GM12873 (cell line): Measurements from ENCODE around the gene OR6C76.

Experiments
- TF ChIP-seq, protein P1 (sequence below): IDR thresholded peaks from 2 replicates; pipeline ENCODE4 v1.5.1; 2012; ENCODE audit warnings: low read depth, mild to moderate bottlenecking, moderate library complexity, low read length, control low read depth; ENCODE audit not compliant: insufficient read depth; ENCODE audit errors: missing control alignments

Gene OR6C76

DNA sequence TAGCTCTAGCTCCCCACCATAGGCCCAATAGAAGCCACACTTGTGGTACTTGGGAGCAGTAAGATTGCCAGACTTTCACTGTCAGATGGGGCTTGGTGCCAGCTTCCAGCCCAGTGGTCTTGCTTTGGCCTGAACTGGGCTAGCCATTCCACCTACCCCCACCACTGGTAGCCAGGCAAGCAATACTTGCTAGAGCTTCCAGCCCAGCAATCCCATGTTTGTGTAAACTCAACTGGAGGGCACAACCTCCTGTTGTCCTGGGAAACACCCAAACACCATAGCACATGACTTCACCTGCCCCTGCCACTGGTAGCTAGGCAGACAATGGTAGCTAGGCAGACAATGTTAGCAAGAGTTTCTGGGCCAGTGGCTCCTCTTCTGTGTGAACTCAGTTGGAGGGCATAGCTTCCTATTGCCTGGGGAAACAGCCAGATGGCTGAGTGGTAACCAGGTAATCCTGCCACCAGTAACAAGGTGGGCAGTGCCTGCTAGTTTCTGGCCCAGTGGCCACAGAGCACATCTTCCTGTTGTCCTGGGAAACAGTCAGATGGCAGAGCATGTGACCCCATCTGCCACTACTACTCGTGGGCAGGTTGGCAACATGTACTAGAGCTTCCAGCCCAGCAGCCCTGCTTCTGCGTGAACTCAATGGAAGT, 5.6 kb upstream of the OR6C76 start:
- TF ChIP-seq, protein P1, sequence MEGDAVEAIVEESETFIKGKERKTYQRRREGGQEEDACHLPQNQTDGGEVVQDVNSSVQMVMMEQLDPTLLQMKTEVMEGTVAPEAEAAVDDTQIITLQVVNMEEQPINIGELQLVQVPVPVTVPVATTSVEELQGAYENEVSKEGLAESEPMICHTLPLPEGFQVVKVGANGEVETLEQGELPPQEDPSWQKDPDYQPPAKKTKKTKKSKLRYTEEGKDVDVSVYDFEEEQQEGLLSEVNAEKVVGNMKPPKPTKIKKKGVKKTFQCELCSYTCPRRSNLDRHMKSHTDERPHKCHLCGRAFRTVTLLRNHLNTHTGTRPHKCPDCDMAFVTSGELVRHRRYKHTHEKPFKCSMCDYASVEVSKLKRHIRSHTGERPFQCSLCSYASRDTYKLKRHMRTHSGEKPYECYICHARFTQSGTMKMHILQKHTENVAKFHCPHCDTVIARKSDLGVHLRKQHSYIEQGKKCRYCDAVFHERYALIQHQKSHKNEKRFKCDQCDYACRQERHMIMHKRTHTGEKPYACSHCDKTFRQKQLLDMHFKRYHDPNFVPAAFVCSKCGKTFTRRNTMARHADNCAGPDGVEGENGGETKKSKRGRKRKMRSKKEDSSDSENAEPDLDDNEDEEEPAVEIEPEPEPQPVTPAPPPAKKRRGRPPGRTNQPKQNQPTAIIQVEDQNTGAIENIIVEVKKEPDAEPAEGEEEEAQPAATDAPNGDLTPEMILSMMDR = no peak

DNA sequence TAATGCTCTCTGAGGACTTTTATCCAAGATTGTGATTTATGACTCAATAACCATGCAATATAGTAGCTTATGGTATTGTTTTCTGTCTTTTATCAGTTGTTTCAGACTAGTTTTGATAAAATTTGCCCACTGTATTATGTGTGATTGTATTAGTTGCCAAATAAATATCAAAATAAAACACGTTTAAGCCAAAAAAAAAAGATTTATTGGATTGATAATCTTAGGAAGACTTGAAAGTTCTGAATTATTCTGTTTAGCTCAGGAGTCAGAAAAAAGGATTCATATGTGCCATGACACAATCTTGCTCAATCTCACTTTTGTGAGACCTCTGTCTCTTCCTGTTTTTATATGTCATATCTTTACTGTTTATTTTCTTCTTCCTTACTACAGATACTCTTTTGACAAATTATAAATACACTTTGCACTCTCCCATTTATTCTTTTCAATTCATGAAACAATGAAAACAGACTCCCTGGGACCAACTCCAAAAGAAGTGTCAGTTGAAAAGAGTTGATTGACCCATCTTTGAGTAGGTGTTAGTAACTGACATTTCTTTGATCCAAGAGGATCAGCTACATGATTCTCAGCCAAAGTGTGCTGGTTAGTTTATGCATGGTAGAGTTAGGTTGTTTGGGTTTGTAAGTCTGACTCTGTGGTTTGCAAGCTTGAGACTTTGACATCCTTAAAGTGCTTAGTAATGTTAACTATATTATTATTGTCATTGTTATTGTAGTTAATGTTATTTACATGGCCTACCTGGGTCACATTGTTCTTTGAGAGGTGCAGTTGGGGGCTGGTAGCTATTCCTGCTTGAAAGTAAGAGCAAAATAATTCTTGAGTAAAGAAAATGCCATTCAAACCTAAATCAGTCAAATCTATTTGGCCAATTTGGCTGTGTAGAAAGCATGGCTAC, 2.5 kb downstream of the OR6C76 start:
- TF ChIP-seq, protein P1 = no peak

DNA sequence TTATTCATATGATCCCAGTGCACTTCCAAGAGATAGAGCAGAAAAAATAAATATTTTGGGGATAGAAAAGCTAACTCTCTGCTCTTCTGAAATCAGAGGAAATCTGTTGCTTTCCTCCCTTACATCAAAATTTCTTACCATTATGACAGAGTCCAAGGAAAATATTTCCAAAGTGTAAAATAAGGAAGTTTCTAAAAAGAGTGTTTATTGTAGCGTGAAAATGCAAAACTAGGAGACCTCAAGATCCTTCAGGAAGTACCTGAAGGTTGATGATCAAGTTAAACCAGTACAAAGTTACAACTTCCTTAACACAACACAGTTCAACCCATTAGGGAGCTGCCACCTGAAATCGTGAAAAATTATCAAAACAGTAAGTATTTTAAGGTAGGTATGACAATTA, 17.7 kb downstream of the OR6C76 start, which contains the start of gene OR6C2:
Gene OR6C2 (plus strand): TSS at position 301 of the 400 bp plus-strand sequence. CDS start 8,138 bp downstream, outside the sequence.
- TF ChIP-seq, protein P1 = no peak

DNA sequence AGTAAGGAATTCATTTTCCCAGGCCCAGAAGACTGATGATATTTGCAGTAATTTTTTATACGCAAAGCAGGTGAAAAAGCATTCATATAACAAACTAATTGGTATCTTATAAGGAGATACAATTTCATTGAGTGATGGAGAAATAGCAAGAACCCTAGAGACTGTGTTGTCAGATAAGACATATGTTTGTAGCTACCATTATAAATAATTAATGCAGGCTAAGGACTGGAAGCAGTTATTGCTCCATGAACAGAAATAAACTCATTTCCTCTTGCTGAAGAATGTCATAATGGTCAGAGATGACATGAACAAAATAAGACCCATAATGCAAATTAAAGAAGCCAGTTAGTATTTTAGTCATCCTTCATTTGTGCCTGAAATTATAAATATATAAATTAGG, 19.3 kb downstream of the OR6C76 start:
- TF ChIP-seq, protein P1 = no peak

DNA sequence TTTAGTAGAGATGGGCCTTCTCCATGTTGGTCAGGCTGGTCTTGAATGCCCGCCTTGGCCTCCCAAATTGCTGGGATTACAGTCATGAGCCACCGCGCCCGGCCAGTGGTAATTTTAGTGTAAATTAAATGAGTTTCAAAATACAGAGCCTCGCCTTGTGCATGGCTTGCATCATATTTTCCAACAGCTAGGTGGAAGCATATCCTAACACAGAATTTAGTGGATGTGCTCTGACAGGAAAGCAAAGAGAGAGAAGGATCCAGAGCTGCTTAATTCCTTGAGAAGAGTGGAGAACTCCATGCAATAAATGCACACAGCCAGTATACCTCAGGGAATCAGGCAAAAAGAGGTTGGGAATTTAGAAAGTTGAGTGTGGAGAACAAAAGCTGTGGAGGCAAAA, 20.3 kb downstream of the OR6C76 start:
- TF ChIP-seq, protein P1 = no peak

DNA sequence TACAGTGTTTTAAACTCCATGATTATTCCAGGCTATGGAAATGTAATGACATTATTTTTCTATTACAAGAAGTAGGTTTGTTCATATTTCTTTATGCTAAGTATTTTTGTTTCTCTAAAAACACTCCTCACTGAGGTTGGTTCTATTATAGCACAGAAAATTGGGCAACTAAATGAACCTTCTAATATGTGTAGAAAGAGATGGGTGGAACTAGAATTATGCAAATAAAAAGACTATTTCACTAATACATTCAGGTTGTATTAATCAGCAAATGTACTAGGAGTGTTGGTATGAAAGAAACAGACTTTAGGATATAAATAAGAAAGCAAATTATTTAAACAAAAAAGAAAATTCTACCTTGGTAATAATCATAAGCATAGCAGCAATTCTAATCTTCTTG, 22.8 kb downstream of the OR6C76 start:
- TF ChIP-seq, protein P1 = no peak

DNA sequence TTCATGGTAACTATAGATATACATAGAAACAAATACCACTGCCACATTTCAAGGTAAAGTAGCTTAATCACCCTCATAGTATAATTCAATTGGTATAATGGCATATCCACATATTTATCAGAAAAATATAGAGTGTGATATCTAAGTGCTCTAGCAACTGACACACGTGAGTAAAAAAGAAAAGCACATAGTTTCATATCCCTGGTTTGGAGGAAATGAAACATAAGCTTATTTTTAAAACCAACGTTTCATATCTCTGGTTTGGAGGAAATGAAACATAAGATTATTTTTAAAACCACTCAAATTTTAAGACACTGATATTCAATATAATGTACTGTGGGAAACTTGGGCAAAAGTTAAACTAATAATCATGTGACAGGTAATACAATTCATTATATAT, 41.8 kb downstream of the OR6C76 start:
- TF ChIP-seq, protein P1 = no peak
